ENCODE results near the gene FER.

The FER gene

DNA sequence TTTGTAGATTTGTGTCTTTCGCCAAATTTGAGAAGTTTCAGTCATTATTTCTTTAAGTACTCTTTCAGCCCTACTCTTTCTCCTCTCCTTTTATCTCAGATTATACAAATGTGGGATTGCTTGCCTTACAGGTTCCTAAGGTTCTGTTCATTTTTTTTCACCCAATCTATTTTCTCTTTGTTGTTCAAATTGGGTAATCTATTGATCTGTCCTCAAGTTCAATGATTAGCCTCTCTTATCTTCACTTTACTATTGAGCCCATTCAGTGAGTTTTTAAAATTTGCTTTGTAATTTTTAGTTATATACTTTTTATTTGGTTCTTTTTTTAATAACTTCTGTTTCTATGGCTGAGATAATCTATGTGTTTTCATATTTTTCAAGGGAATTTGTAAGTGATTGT lies 282.1 kb downstream of the FER start:
- Histone ChIP-seq H3K27me3 (ENCODE audit: insufficient read depth, low read length) (no peaks in the 10 kb centered on the region), H3K9me2 (ENCODE audit: low read depth, low read length) (no peaks in the 10 kb centered on the region), H3K4me3 (ENCODE audit: low read depth, low read length, poor library complexity, severe bottlenecking) (no peak overlapping the region), H3F3A (ENCODE audit: insufficient read depth, low read length) (no peaks in the 10 kb centered on the region), H3K4me1 (ENCODE audit: insufficient read depth, low read length, severe bottlenecking) (no peaks in the 10 kb centered on the region), H3K9ac (ENCODE audit: low read length) (no peak overlapping the region), H3K79me2 (ENCODE audit: insufficient read depth, low read length) (no peaks in the 10 kb centered on the region), H3K4me2 (ENCODE audit: low read length) (no peak overlapping the region), H2AFZ (ENCODE audit: low read length) (no peak overlapping the region), H4K20me1 (ENCODE audit: insufficient read depth, low read length) (no peaks in the 10 kb centered on the region), H3K36me3 (ENCODE audit: insufficient read depth, low read length) (no peaks in the 10 kb centered on the region), H3K27ac (ENCODE audit: low read depth, low read length, poor library complexity, severe bottlenecking) (no peak overlapping the region), H3K9me3 (ENCODE audit: low read length) (no peaks in the 10 kb centered on the region)
- TF ChIP-seq, protein P1, sequence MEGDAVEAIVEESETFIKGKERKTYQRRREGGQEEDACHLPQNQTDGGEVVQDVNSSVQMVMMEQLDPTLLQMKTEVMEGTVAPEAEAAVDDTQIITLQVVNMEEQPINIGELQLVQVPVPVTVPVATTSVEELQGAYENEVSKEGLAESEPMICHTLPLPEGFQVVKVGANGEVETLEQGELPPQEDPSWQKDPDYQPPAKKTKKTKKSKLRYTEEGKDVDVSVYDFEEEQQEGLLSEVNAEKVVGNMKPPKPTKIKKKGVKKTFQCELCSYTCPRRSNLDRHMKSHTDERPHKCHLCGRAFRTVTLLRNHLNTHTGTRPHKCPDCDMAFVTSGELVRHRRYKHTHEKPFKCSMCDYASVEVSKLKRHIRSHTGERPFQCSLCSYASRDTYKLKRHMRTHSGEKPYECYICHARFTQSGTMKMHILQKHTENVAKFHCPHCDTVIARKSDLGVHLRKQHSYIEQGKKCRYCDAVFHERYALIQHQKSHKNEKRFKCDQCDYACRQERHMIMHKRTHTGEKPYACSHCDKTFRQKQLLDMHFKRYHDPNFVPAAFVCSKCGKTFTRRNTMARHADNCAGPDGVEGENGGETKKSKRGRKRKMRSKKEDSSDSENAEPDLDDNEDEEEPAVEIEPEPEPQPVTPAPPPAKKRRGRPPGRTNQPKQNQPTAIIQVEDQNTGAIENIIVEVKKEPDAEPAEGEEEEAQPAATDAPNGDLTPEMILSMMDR (IDR thresholded peaks at IDR 0.05; ENCODE audit: low read length) = no peak
- no peak for TF ChIP-seq EZH2 (IDR thresholded peaks at IDR 0.05; ENCODE audit: borderline replicate concordance, low read length)

DNA sequence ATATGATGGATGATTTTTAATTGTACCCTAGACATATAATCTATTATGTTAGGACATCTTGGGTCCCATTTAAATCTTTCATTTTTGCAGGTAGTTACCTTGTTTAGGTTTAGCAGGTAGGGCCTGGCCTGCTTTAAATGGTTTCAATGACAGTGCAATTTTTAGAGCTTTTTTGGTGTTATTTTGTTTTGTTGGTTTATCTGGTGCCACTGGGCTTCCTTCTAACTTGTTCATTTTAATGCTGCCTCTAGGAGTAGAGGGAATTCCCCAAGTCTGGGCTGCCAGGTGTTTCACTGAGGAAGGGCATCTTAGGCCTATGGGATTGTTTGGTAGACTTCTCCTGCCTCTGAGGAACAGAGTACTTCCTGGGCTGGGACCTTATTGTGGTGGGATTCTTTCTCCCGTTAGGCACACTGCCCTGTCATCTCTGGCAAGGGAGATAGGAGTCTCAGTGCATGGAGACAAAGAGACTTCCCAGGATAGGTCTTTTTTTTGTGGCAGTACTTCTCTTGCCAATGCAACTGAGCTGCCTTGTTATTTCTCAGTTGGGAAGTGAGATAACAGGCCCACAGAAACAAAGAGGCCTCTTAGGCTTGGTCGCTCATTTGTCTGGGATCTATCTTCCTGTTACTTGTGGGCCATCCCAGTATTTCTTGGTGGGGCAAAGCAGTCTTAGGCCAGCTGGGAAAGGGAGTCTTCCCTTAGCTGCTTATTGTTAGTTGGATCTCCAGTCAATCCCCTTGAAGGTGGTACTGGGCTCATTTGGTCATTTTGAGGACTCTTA lies 282.9 kb downstream of the FER start:
- no peak overlapping the region for H2AFZ ChIP-seq (ENCODE audit: low read length)
- H4K20me1 ChIP-seq (ENCODE audit: insufficient read depth, low read length) = no peaks in the 10 kb centered on the region
- no peak overlapping the region for H3K4me2 ChIP-seq (ENCODE audit: low read length)
- no peaks in the 10 kb centered on the region for H3K79me2 ChIP-seq (ENCODE audit: insufficient read depth, low read length)
- H3K9me2 ChIP-seq (ENCODE audit: low read depth, low read length) = no peaks in the 10 kb centered on the region
- no peaks in the 10 kb centered on the region for H3K36me3 ChIP-seq (ENCODE audit: insufficient read depth, low read length)
- no peaks in the 10 kb centered on the region for H3K9me3 ChIP-seq (ENCODE audit: low read length)
- H3F3A ChIP-seq (ENCODE audit: insufficient read depth, low read length) = no peaks in the 10 kb centered on the region
- no peak overlapping the region for H3K9ac ChIP-seq (ENCODE audit: low read length)
- TF ChIP-seq, protein P1 (IDR thresholded peaks at IDR 0.05; ENCODE audit: low read length) = no peak
- no peak for TF ChIP-seq EZH2 (IDR thresholded peaks at IDR 0.05; ENCODE audit: borderline replicate concordance, low read length)
- H3K4me3 ChIP-seq (ENCODE audit: low read depth, low read length, poor library complexity, severe bottlenecking) = no peak overlapping the region
- H3K27me3 ChIP-seq (ENCODE audit: insufficient read depth, low read length) = no peaks in the 10 kb centered on the region
- H3K27ac ChIP-seq (ENCODE audit: low read depth, low read length, poor library complexity, severe bottlenecking) = no peak overlapping the region
- no peaks in the 10 kb centered on the region for H3K4me1 ChIP-seq (ENCODE audit: insufficient read depth, low read length, severe bottlenecking)

- Histone ChIP-seq H3K27me3 (ENCODE audit: insufficient read depth, low read length) (no peaks in the 10 kb centered on the region), H3K36me3 (ENCODE audit: insufficient read depth, low read length) (no peaks in the 10 kb centered on the region), H3K79me2 (ENCODE audit: insufficient read depth, low read length) (no peaks in the 10 kb centered on the region), H3F3A (ENCODE audit: insufficient read depth, low read length) (no peaks in the 10 kb centered on the region), H3K9ac (ENCODE audit: low read length) (no peak overlapping the region), H4K20me1 (ENCODE audit: insufficient read depth, low read length) (no peaks in the 10 kb centered on the region), H3K4me3 (ENCODE audit: low read depth, low read length, poor library complexity, severe bottlenecking) (no peak overlapping the region), H2AFZ (ENCODE audit: low read length) (no peak overlapping the region), H3K4me2 (ENCODE audit: low read length) (no peak overlapping the region), H3K9me2 (ENCODE audit: low read depth, low read length) (no peaks in the 10 kb centered on the region), H3K4me1 (ENCODE audit: insufficient read depth, low read length, severe bottlenecking) (no peaks in the 10 kb centered on the region), H3K9me3 (ENCODE audit: low read length) (no peaks in the 10 kb centered on the region), H3K27ac (ENCODE audit: low read depth, low read length, poor library complexity, severe bottlenecking) (no peak overlapping the region)
- TF ChIP-seq EZH2 (IDR thresholded peaks at IDR 0.05; ENCODE audit: borderline replicate concordance, low read length) = no peak
Measured at GRCh38 chr5:109034306-109034705, 286.6 kb downstream of the FER start.

- Histone ChIP-seq H3K79me2 (ENCODE audit: insufficient read depth, low read length) (no peaks in the 10 kb centered on the region), H3K9ac (ENCODE audit: low read length) (no peak overlapping the region), H3K4me3 (ENCODE audit: low read depth, low read length, poor library complexity, severe bottlenecking) (no peak overlapping the region), H3K9me3 (ENCODE audit: low read length) (no peaks in the 10 kb centered on the region), H3F3A (ENCODE audit: insufficient read depth, low read length) (no peaks in the 10 kb centered on the region), H3K36me3 (ENCODE audit: insufficient read depth, low read length) (no peaks in the 10 kb centered on the region), H3K9me2 (ENCODE audit: low read depth, low read length) (no peaks in the 10 kb centered on the region), H3K4me1 (ENCODE audit: insufficient read depth, low read length, severe bottlenecking) (no peaks in the 10 kb centered on the region), H3K27ac (ENCODE audit: low read depth, low read length, poor library complexity, severe bottlenecking) (no peak overlapping the region), H4K20me1 (ENCODE audit: insufficient read depth, low read length) (no peaks in the 10 kb centered on the region), H3K4me2 (ENCODE audit: low read length) (no peak overlapping the region), H3K27me3 (ENCODE audit: insufficient read depth, low read length) (no peaks in the 10 kb centered on the region), H2AFZ (ENCODE audit: low read length) (no peak overlapping the region)
- no peak for TF ChIP-seq EZH2 (IDR thresholded peaks at IDR 0.05; ENCODE audit: borderline replicate concordance, low read length)
- TF ChIP-seq, protein P1 (IDR thresholded peaks at IDR 0.05; ENCODE audit: low read length) = no peak
Measured at GRCh38 chr5:109035436-109035835, 287.7 kb downstream of the FER start.
